DOHH2 (cell line): Measurements from ENCODE around the gene COX17.
"Not testable (repeated sequence)": the region's sequence is repeated elsewhere in the genome, so short reads cannot be mapped to it uniquely, and the experiment has no call there.

ENCODE experiments used
- H3F3A ChIP-seq: fragments of 200-600 bp; sonication (generic), shearing (Covaris generic); 2 replicates; pipeline ENCODE4 v1.6.0; 2016; ENCODE audit warnings: antibody characterized with exemption, mild to moderate bottlenecking; ENCODE audit not compliant: control insufficient read depth, insufficient read depth
- H3K27ac ChIP-seq: fragments of 200-600 bp; sonication (generic); 2 replicates; pipeline ENCODE4 v1.5.1; 2014; ENCODE audit warnings: low read depth, mild to moderate bottlenecking, low read length, moderate library complexity
- H3K27me3 ChIP-seq: fragments of 200-600 bp; sonication (generic); 2 replicates; pipeline ENCODE4 v1.6.1; 2014; ENCODE audit warnings: mild to moderate bottlenecking, low read length, mixed read lengths; ENCODE audit not compliant: control insufficient read depth
- H3K36me3 ChIP-seq: fragments of 200-600 bp; sonication (generic); 2 replicates; pipeline ENCODE4 v1.6.1; 2014; ENCODE audit warnings: mild to moderate bottlenecking, low read length, moderate library complexity, mixed read lengths; ENCODE audit not compliant: control insufficient read depth
- H3K4me1 ChIP-seq: fragments of 200-600 bp; sonication (generic); 2 replicates; pipeline ENCODE4 v1.6.1; 2014; ENCODE audit warnings: mild to moderate bottlenecking, low read length, mixed read lengths; ENCODE audit not compliant: control insufficient read depth
- H3K4me2 ChIP-seq: fragments of 200-600 bp; sonication (generic); 2 replicates; pipeline ENCODE4 v1.6.0; 2014; ENCODE audit warnings: mild to moderate bottlenecking, low read length, moderate library complexity
- H3K4me3 ChIP-seq: fragments of 200-600 bp; sonication (generic); 2 replicates; pipeline ENCODE4 v1.5.1; 2014; ENCODE audit warnings: mild to moderate bottlenecking, low read length, mixed read lengths
- H3K79me2 ChIP-seq: fragments of 200-600 bp; sonication (generic); 2 replicates; pipeline ENCODE4 v1.6.1; 2014; ENCODE audit warnings: mild to moderate bottlenecking, low read length, mixed read lengths; ENCODE audit not compliant: control insufficient read depth
- H3K9me2 ChIP-seq: fragments of 200-600 bp; sonication (generic); replicated peaks from 2 replicates; pipeline ENCODE4 v1.6.1; 2014; ENCODE audit warnings: mild to moderate bottlenecking, low read length, mixed read lengths; ENCODE audit not compliant: control insufficient read depth
- H3K9me3 ChIP-seq: fragments of 200-600 bp; sonication (generic); 2 replicates; pipeline ENCODE4 v1.6.1; 2014; ENCODE audit warnings: antibody characterized with exemption, low read length, mixed read lengths; ENCODE audit not compliant: control insufficient read depth, insufficient read depth
- H4K20me1 ChIP-seq: fragments of 200-600 bp; sonication (generic); 2 replicates; pipeline ENCODE4 v1.6.0; 2014; ENCODE audit warnings: low read depth, mild to moderate bottlenecking, antibody characterized with exemption, low read length, moderate library complexity; ENCODE audit not compliant: control insufficient read depth, insufficient read depth
- EZH2phosphoT487 ChIP-seq: fragments of 200-600 bp; sonication (generic); IDR thresholded peaks from 2 replicates; pipeline ENCODE4 v1.6.1; 2017; ENCODE audit warnings: borderline replicate concordance, mild to moderate bottlenecking, antibody characterized with exemption, low read length, moderate library complexity, mixed read lengths
- TF ChIP-seq, protein P1 (sequence below): fragments of 200-600 bp; sonication (generic); IDR thresholded peaks from one replicate; pipeline ENCODE4 v1.5.1; 2014; ENCODE audit warnings: antibody characterized with exemption, mild to moderate bottlenecking, low read depth, low read length; ENCODE audit not compliant: poor library complexity, severe bottlenecking

Gene COX17

DNA sequence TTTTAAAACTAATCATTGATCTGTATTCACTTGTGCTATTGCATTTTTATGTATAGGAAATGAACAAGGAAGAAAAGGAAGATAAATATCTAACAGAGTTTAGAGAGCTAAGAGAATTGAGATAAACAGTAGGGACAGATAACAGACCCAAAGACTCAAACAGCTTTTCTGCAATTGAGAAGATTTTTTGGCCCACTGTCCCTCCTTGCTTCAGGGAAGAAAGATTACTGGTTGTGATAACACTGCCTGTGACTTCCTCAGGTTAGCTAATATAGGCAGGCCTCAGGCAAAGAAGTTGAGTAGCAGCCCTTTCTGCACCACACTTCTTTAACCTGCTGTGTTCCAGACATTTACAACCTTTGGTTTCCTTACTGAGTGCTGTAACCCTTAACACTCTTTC, 2.7 kb upstream of the COX17 start:
- Histone ChIP-seq H3K9me3 (no peaks in the 10 kb centered on the region), H3K27me3 (no peaks in the 10 kb centered on the region), H3F3A (peaks cover 6% of the 10 kb centered on the region), H3K79me2 (peaks cover 19% of the 10 kb centered on the region), H4K20me1 (no peaks in the 10 kb centered on the region), H3K4me1 (peaks cover 16% of the 10 kb centered on the region), H3K9me2 (no peaks in the 10 kb centered on the region), H3K4me3 (no peak overlapping the region), H3K36me3 (peaks cover 10% of the 10 kb centered on the region), H3K27ac (no peak overlapping the region), H3K4me2 (no peak overlapping the region)
- TF ChIP-seq EZH2phosphoT487, result no peak
- TF ChIP-seq, protein P1, sequence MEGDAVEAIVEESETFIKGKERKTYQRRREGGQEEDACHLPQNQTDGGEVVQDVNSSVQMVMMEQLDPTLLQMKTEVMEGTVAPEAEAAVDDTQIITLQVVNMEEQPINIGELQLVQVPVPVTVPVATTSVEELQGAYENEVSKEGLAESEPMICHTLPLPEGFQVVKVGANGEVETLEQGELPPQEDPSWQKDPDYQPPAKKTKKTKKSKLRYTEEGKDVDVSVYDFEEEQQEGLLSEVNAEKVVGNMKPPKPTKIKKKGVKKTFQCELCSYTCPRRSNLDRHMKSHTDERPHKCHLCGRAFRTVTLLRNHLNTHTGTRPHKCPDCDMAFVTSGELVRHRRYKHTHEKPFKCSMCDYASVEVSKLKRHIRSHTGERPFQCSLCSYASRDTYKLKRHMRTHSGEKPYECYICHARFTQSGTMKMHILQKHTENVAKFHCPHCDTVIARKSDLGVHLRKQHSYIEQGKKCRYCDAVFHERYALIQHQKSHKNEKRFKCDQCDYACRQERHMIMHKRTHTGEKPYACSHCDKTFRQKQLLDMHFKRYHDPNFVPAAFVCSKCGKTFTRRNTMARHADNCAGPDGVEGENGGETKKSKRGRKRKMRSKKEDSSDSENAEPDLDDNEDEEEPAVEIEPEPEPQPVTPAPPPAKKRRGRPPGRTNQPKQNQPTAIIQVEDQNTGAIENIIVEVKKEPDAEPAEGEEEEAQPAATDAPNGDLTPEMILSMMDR, result no peak

DNA sequence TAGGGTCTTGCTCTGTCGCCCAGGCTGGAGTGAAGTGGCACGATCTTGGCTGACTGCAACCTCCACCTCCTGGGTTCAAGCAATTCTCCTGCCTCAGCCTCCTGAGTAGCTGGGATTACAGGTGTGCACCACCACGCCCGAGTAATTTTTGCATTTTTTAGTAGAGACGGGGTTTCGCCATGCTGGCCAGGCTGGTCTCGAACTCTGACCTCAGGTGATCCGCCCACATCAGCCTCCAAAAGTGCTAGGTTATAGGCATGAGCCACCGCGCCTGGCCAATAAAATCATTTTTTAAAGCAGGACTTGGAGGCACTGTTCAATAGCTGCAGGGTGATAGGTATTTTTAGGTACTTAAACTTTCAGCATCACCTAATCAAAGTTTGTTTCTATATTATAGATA, 1.0 kb upstream of the COX17 start:
- not testable (repeated sequence) for H3K27me3 ChIP-seq, H3K4me3 ChIP-seq, H3K9me2 ChIP-seq, H3K27ac ChIP-seq, H4K20me1 ChIP-seq, H3K9me3 ChIP-seq, H3F3A ChIP-seq, H3K4me2 ChIP-seq
- Histone ChIP-seq H3K79me2 (peaks cover 22% of the 10 kb centered on the region), H3K4me1 (peaks cover 16% of the 10 kb centered on the region), H3K36me3 (peaks cover 25% of the 10 kb centered on the region)

DNA sequence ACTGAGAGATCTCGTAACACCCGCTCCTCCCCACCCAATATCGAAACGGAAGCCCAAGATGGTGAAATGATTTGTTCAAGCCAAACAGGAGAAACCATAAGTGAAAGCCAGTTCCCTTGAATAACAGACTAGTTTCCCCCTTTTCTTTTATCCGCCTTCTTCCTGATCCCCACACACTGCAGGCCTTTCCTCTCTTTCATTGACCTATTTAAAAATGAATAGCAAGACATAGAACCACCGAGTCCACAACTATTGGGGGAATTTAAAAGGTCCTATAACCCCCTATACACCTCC, 382 bp upstream of the COX17 start:
- no peaks in the 10 kb centered on the region for H4K20me1 ChIP-seq

DNA sequence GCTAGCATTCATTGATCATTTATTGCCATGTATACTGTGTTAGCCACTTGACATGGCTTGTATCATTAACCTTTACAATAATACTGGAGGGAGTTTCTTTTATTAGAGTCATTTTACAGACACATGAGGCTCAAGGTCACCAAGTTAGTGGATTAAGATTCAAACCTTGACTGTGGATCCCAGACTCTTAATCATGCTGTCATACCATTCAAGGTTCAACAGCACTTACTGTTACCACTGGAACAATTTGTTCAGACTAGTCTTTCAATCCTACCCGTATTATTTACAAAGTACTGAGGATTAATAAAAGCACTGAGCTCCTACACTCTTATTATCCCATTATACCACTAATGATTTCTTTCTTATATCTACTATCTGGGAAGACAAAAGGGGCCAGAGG, 1.2 kb downstream of the COX17 start:
- TF ChIP-seq EZH2phosphoT487, result no peak
- TF ChIP-seq, protein P1, result no peak
- H3K4me2 ChIP-seq, result peak overlapping the region; percentile 66
- H3K36me3 ChIP-seq, result peaks cover 47% of the 10 kb centered on the region
- no peaks in the 10 kb centered on the region for H3K27me3 ChIP-seq
- peaks cover 22% of the 10 kb centered on the region for H3K79me2 ChIP-seq
- H3K9me2 ChIP-seq, result no peaks in the 10 kb centered on the region
- no peak overlapping the region; the same call in 1 of the 2 replicates for H3K27ac ChIP-seq
- no peaks in the 10 kb centered on the region for H3K9me3 ChIP-seq
- peak overlapping the region; percentile 95 for H3K4me3 ChIP-seq
- H3F3A ChIP-seq, result peaks cover 6% of the 10 kb centered on the region
- no peaks in the 10 kb centered on the region for H4K20me1 ChIP-seq
- peaks cover 16% of the 10 kb centered on the region for H3K4me1 ChIP-seq

More for the DNA sequence above, 382 bp upstream of the COX17 start:
- peaks cover 31% of the 10 kb centered on the region for H3K36me3 ChIP-seq
- H3K4me1 ChIP-seq, result peaks cover 16% of the 10 kb centered on the region
- H3K9me3 ChIP-seq, result no peaks in the 10 kb centered on the region
- H3K79me2 ChIP-seq, result peaks cover 22% of the 10 kb centered on the region
- no peaks in the 10 kb centered on the region for H3K27me3 ChIP-seq
- TF ChIP-seq, protein P1, result no peak
- TF ChIP-seq EZH2phosphoT487, result no peak
- H3K27ac ChIP-seq, result peak overlapping the region; percentile 82
- no peaks in the 10 kb centered on the region for H3K9me2 ChIP-seq
- peak overlapping the region; percentile 95 for H3K4me3 ChIP-seq
- H3K4me2 ChIP-seq, result peak overlapping the region; percentile 66
- peaks cover 6% of the 10 kb centered on the region for H3F3A ChIP-seq
